ENCODE results near the gene RERE. TPM values are rescaled to one million over a fixed set of nuclear protein-coding genes. Genes with fewer than 3 reads are reported as not detected.
A peak's percentile ranks its signal among the peaks of the same experiment; 100 is the strongest.

The RERE gene
- total RNA-seq, 2 donors from 2014 or later = 95.0 to 102 TPM

DNA sequence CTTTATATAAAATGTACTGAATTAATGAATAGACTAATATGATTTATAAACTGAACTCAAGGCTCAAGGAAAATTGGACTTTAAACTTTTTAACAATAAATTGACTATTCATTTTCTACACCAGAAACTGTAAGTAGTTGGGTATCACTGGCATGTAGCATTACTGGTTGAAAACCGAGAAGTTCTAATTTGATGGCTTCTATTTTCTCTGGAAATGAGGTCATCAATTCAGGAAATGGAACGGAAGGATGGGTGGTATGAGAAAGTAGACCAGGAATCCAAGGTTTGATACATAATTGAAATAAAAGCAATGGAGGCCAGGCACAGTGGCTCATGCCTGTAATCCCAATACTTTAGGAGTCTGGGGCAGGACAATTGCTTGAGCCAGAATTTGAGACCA, 50.4 kb downstream of the RERE start:
- intact Hi-C loops (cut with DNase I, micrococcal nuclease) = no loop called here
- DNase-seq (no peak), ATAC-seq (no peak)

GRCh38 chr1:8765198-8765597, 52.2 kb downstream of the RERE start:
- intact Hi-C loops (cut with DNase I, micrococcal nuclease) = no loop called here
- DNase-seq (no peak), ATAC-seq (peak; percentile 64)

DNA sequence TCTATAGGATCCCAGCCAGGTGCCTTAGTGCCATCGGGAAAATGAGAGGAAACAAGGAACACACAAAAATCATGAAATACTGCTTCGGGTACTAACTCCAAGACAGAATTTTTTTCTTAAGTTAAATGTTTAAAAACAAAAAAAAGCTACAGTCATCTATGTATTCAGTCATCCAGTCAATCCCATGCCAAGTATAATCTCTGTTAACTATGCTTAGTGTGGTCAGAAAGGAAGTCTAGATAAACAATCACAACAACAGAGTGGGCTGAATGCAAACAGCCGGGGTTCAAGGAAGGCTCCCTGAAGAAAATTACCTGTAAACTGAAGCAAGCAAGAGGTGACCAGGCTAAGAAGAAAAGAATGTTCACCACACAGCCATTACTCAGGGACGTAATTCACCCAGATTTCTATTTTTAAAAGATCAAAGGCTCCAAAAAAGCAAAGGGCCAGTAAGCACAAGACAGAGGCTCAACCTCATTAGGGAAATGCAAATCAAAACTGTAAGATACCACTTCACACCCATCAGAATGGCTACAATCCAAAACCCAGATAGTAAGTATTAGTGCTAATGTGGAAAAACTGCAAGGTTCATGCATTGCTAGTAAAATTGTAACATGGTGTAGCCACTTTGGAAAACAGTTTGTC, 53.0 kb downstream of the RERE start:
- DNase-seq (no peak), ATAC-seq (no peak)
- intact Hi-C loops (cut with DNase I, micrococcal nuclease) = no loop called here

GRCh38 chr1:8763888-8764287, 53.6 kb downstream of the RERE start:
- DNase-seq = no peak

GRCh38 chr1:8754993-8755392, 62.4 kb downstream of the RERE start:
- intact Hi-C loops (cut with DNase I, micrococcal nuclease) = no loop called here
- DNase-seq = peak in 1 of 2 donors; percentile 24
- peak; percentile 91 for ATAC-seq

More at GRCh38 chr1:8763888-8764287, 53.6 kb downstream of the RERE start:
- ATAC-seq = no peak
- intact Hi-C loops (cut with DNase I, micrococcal nuclease) = no loop called here

GRCh38 chr1:8754247-8754650, 63.2 kb downstream of the RERE start:
- DNase-seq (no peak), ATAC-seq (no peak)
- intact Hi-C loops (cut with DNase I, micrococcal nuclease) = no loop called here

DNA sequence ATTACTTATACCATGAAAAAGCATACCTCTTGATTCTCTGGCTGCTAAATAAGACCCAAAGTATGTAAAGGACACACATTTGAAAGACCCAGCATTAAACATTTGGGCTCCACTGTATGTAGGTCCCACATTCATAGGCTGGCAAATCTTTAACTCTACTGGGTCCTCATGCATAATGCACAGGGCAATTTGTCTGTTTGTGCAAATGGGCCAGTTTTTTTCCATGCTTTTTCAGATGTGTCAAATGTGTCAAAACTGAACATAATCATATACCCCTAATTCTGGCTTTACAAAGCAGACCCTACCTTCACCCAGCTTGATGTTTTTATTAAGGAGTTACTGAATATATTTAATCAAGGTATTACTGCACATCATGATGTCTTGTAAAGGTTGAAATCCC, 63.7 kb downstream of the RERE start:
- ATAC-seq = no peak

GRCh38 chr1:8752921-8753713, 64.3 kb downstream of the RERE start:
- DNase-seq (no peak), ATAC-seq (no peak)
- intact Hi-C loops (cut with DNase I, micrococcal nuclease) = no loop called here

More for the DNA sequence above, 63.7 kb downstream of the RERE start:
- DNase-seq = no peak
- intact Hi-C loops (cut with DNase I, micrococcal nuclease) = no loop called here

DNA sequence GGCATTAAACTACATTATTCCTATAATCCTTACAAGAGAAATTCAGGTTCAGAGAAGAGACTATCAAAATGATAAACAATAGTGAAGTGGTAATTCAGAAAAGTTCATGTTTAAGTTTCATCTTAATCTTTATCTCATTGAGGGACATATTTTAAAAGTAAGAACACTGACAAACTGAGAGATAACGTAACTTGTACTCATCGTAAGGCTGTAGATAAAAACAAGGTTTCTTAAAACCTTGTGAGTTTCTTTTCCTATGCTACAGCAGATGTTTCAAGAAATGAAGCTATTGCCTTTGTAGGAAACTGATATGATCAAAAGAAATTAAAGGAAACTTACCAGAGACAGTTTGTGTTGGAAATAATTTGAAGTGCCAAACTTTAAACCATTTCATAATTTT, 65.0 kb downstream of the RERE start:
- ATAC-seq (no peak), DNase-seq (no peak)
- intact Hi-C loops (cut with DNase I, micrococcal nuclease) = no loop called here

GRCh38 chr1:8751984-8752383, 65.5 kb downstream of the RERE start:
- no peak for ATAC-seq
- intact Hi-C loops (cut with DNase I, micrococcal nuclease) = no loop called here

DNA sequence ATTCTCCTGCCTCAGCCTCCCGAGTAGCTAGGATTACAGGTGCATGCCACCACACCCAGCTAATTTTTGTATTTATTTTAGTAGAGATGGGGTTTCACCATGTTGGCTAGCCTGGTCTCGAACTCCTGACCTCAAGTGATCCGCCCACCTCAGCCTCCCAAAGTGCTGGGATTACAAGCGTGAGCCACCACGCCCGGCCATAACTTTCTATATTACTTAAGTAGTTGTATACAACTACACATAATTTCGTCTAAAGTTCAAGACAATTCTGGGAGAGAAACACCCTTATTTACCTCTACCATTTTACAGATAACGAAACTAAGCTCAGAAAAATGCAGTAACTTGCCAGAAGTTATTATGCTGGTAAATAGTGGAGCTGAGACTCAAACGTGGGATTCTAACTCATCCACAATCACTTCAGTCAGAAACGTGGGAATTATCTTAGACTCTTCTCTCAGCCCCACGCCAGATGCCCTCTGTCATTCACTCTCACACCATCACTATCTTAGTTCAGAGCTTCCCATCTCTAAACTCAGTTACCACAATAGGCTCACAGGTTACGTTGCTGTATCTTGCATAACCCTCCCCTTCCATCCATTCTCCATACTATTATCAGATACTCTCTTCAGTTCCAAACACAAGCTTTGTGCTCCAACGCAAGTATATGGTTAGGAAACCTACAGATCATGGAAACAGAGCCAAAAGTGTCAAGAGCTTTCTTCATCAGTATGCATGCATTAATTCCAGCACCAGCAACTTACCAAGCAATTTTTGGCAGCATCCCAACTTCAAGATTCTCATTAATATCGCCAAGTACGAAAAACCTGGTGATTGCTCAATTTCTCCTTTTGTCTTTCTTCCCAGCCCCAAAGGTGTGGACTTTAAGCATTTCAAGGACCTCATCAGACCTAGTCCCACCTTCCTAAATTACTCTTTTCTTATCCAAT, 69.3 kb downstream of the RERE start:
- DNase-seq (peak in 1 of 2 donors; percentile 32), ATAC-seq (peak; percentile 87)
- intact Hi-C loops (cut with DNase I, micrococcal nuclease) = no loop called here

More at GRCh38 chr1:8751984-8752383, 65.5 kb downstream of the RERE start:
- DNase-seq = no peak

- ATAC-seq = no peak
Observed at GRCh38 chr1:8746554-8746953, 70.9 kb downstream of the RERE start.

GRCh38 chr1:8745749-8746390, 71.6 kb downstream of the RERE start:
- intact Hi-C loops (cut with DNase I, micrococcal nuclease) = no loop called here
- ATAC-seq (no peak), DNase-seq (no peak)

More at GRCh38 chr1:8746554-8746953, 70.9 kb downstream of the RERE start:
- intact Hi-C loops (cut with DNase I, micrococcal nuclease) = no loop called here
- DNase-seq = no peak

- intact Hi-C loops (cut with DNase I, micrococcal nuclease) = no loop called here
- ATAC-seq = no peak
- DNase-seq = no peak
Observed at GRCh38 chr1:8745346-8745745, 72.1 kb downstream of the RERE start.

GRCh38 chr1:8742022-8742924, 75.2 kb downstream of the RERE start:
- intact Hi-C loops (cut with DNase I, micrococcal nuclease) = no loop called here
- ATAC-seq = peak; percentile 94
- DNase-seq = no peak

DNA sequence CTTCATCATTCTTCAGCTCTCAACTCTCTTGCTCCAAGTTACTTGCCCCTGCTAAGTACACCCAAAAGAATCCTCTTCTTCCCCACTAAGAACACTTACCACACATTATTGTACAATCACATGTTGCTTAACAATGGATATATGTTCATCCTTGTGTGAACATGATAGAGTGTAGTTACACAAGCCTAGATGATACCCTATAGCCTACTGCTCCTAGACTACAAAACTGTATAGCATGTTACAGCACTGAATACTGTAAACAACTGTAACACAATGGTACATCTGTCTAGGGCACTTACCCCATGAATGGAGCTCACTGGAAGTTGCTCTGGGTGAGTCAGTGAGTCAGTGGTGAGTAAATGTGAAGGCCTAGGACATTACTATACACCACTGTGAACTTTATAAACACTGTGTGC, 77.4 kb downstream of the RERE start:
- ATAC-seq (peak; percentile 29), DNase-seq (no peak)
- intact Hi-C loops (cut with DNase I, micrococcal nuclease) = no loop called here

GRCh38 chr1:8739377-8739776, 78.1 kb downstream of the RERE start:
- DNase-seq = no peak
- intact Hi-C loops (cut with DNase I, micrococcal nuclease) = loop anchor here in 1 of 2 donors (10.0 kb wide), 1 partner anchor 105 kb away; no protein-coding TSS in a partner anchor
- no peak for ATAC-seq

- no peak for ATAC-seq
- intact Hi-C loops (cut with DNase I, micrococcal nuclease) = loop anchor here in 1 of 2 donors (10.0 kb wide), 1 partner anchor 108 kb away; no protein-coding TSS in a partner anchor
- DNase-seq = no peak
Observed at GRCh38 chr1:8736927-8737326, 80.5 kb downstream of the RERE start.
